ENCODE results near the gene SYNDIG1L.

The SYNDIG1L gene

GRCh38 chr14:74423246-74423645 lies 2.8 kb downstream of the SYNDIG1L start:
- TF ChIP-seq CTCF (conservative IDR thresholded peaks at IDR 0.05; ENCODE audit: control insufficient read depth, insufficient read depth, low read depth, low read length), result no peak
- no peak overlapping the region for H3K4me3 ChIP-seq (ENCODE audit: control insufficient read depth, low read depth, low read length)
- no peak for DNase-seq (ENCODE audit: low read depth)

- no peak for DNase-seq (ENCODE audit: low read depth)
- H3K4me3 ChIP-seq (ENCODE audit: control insufficient read depth, low read depth, low read length), result no peak overlapping the region
- no peak for TF ChIP-seq CTCF (conservative IDR thresholded peaks at IDR 0.05; ENCODE audit: control insufficient read depth, insufficient read depth, low read depth, low read length)
Measured at GRCh38 chr14:74421981-74422380, 4.0 kb downstream of the SYNDIG1L start.

- no peak for TF ChIP-seq CTCF (conservative IDR thresholded peaks at IDR 0.05; ENCODE audit: control insufficient read depth, insufficient read depth, low read depth, low read length)
- no peak for DNase-seq (ENCODE audit: low read depth)
- H3K4me3 ChIP-seq (ENCODE audit: control insufficient read depth, low read depth, low read length), result no peak overlapping the region
Measured at GRCh38 chr14:74419086-74419485, 6.9 kb downstream of the SYNDIG1L start.

GRCh38 chr14:74418031-74418430 lies 8.0 kb downstream of the SYNDIG1L start:
- no peak for TF ChIP-seq CTCF (conservative IDR thresholded peaks at IDR 0.05; ENCODE audit: control insufficient read depth, insufficient read depth, low read depth, low read length)
- no peak for DNase-seq (ENCODE audit: low read depth)
- no peak overlapping the region for H3K4me3 ChIP-seq (ENCODE audit: control insufficient read depth, low read depth, low read length)

GRCh38 chr14:74417611-74418010 lies 8.4 kb downstream of the SYNDIG1L start:
- no peak overlapping the region for H3K4me3 ChIP-seq (ENCODE audit: control insufficient read depth, low read depth, low read length)
- no peak for DNase-seq (ENCODE audit: low read depth)
- no peak for TF ChIP-seq CTCF (conservative IDR thresholded peaks at IDR 0.05; ENCODE audit: control insufficient read depth, insufficient read depth, low read depth, low read length)

- TF ChIP-seq CTCF (conservative IDR thresholded peaks at IDR 0.05; ENCODE audit: control insufficient read depth, insufficient read depth, low read depth, low read length), result no peak
- no peak for DNase-seq (ENCODE audit: low read depth)
- H3K4me3 ChIP-seq (ENCODE audit: control insufficient read depth, low read depth, low read length), result no peak overlapping the region
Measured at GRCh38 chr14:74417201-74417600, 8.8 kb downstream of the SYNDIG1L start.

- DNase-seq (ENCODE audit: low read depth), result no peak
- no peak for TF ChIP-seq CTCF (conservative IDR thresholded peaks at IDR 0.05; ENCODE audit: control insufficient read depth, insufficient read depth, low read depth, low read length)
- H3K4me3 ChIP-seq (ENCODE audit: control insufficient read depth, low read depth, low read length), result no peak overlapping the region
Measured at GRCh38 chr14:74415115-74415437, 10.9 kb downstream of the SYNDIG1L start.
